H9 (cell line): ENCODE results near the gene ZNF433. TPM values are rescaled to one million over a fixed set of nuclear protein-coding genes. Genes with fewer than 3 reads are reported as not detected.
"Not testable (repeated sequence)": the region's sequence is repeated elsewhere in the genome, so short reads cannot be mapped to it uniquely, and the experiment has no call there.

ENCODE experiments used
- DNase-seq: peaks from one replicate; pipeline ENCODE4 v3.0.0-alpha.2; 2017
- H2AFZ ChIP-seq: one replicate; pipeline ENCODE4 v1.6.1; 2013; ENCODE audit warnings: mild to moderate bottlenecking, low read length, control low read depth, moderate library complexity
- H2AK5ac ChIP-seq: 2 replicates; pipeline ENCODE4 v1.6.1; 2013; ENCODE audit warnings: low read length, control low read depth, mixed read lengths; ENCODE audit not compliant: insufficient read length
- H2BK120ac ChIP-seq: one replicate; pipeline ENCODE4 v1.6.1; 2013; ENCODE audit warnings: low read depth, mild to moderate bottlenecking, low read length, control low read depth, inconsistent platforms; ENCODE audit not compliant: poor library complexity, severe bottlenecking
- H2BK12ac ChIP-seq: 2 replicates; pipeline ENCODE4 v1.6.1; 2013; ENCODE audit warnings: low read length, control low read depth, mixed read lengths, low read depth; ENCODE audit not compliant: insufficient read length
- H2BK15ac ChIP-seq: 2 replicates; pipeline ENCODE4 v1.6.1; 2013; ENCODE audit warnings: low read depth, low read length, control low read depth
- H2BK20ac ChIP-seq: one replicate; pipeline ENCODE4 v1.6.1; 2013; ENCODE audit warnings: low read depth, mild to moderate bottlenecking, low read length, control low read depth, inconsistent platforms; ENCODE audit not compliant: poor library complexity, severe bottlenecking
- H2BK5ac ChIP-seq: 2 replicates; pipeline ENCODE4 v1.6.1; 2013; ENCODE audit warnings: low read length, control low read depth, mixed read lengths; ENCODE audit not compliant: insufficient read length
- H3K14ac ChIP-seq: 2 replicates; pipeline ENCODE4 v1.6.1; 2013; ENCODE audit warnings: low read length, control low read depth; ENCODE audit not compliant: insufficient read depth
- H3K18ac ChIP-seq: 2 replicates; pipeline ENCODE4 v1.6.1; 2013; ENCODE audit warnings: low read depth, mild to moderate bottlenecking, mixed read lengths, low read length, control low read depth; ENCODE audit not compliant: insufficient read length
- H3K23ac ChIP-seq: 2 replicates; pipeline ENCODE4 v1.6.1; 2013; ENCODE audit warnings: low read length, control low read depth, mixed read lengths, low read depth; ENCODE audit not compliant: insufficient read length
- H3K23me2 ChIP-seq: 2 replicates; pipeline ENCODE4 v1.6.1; 2013; ENCODE audit warnings: low read depth, mild to moderate bottlenecking, mixed read lengths, low read length, control low read depth; ENCODE audit not compliant: insufficient read length, poor library complexity, severe bottlenecking
- H3K27ac ChIP-seq: 2 replicates; pipeline ENCODE4 v1.5.1; 2013; ENCODE audit warnings: low read length, control low read depth, mixed read lengths, low read depth; ENCODE audit not compliant: insufficient read length
- H3K27me3 ChIP-seq: 2 replicates; pipeline ENCODE4 v1.6.1; 2013; ENCODE audit warnings: low read length, control low read depth, inconsistent platforms; ENCODE audit not compliant: insufficient read depth
- H3K4ac ChIP-seq: 2 replicates; pipeline ENCODE4 v1.6.1; 2013; ENCODE audit warnings: low read depth, mild to moderate bottlenecking, control low read depth, inconsistent platforms, low read length, moderate library complexity
- H3K4me1 ChIP-seq: 2 replicates; pipeline ENCODE4 v1.6.1; 2013; ENCODE audit warnings: low read length, control low read depth, inconsistent platforms; ENCODE audit not compliant: insufficient read depth
- H3K4me2 ChIP-seq: 2 replicates; pipeline ENCODE4 v1.6.1; 2013; ENCODE audit warnings: low read length, control low read depth, mixed read lengths; ENCODE audit not compliant: insufficient read length, insufficient read depth
- H3K56ac ChIP-seq: 2 replicates; pipeline ENCODE4 v1.6.1; 2013; ENCODE audit warnings: low read depth, mild to moderate bottlenecking, mixed read lengths, low read length, control low read depth; ENCODE audit not compliant: insufficient read length
- H3K79me1 ChIP-seq: 2 replicates; pipeline ENCODE4 v1.6.1; 2013; ENCODE audit warnings: low read depth, mild to moderate bottlenecking, moderate library complexity, low read length, control low read depth, inconsistent platforms; ENCODE audit not compliant: insufficient read depth, poor library complexity, severe bottlenecking
- H3K79me2 ChIP-seq: 2 replicates; pipeline ENCODE4 v1.6.1; 2013; ENCODE audit warnings: low read length, control low read depth, inconsistent platforms; ENCODE audit not compliant: insufficient read depth
- H3K9ac ChIP-seq: 2 replicates; pipeline ENCODE4 v1.6.1; 2013; ENCODE audit warnings: low read length, control low read depth, mixed read lengths; ENCODE audit not compliant: insufficient read length; ENCODE audit errors: extremely low read depth
- H3K9me3 ChIP-seq: one replicate; pipeline ENCODE4 v1.6.1; 2013; ENCODE audit warnings: low read depth, low read length, inconsistent platforms; ENCODE audit not compliant: control insufficient read depth
- H3T11ph ChIP-seq: one replicate; pipeline ENCODE4 v1.6.1; 2013; ENCODE audit warnings: mild to moderate bottlenecking, low read length, control low read depth, inconsistent platforms
- H4K20me1 ChIP-seq: one replicate; pipeline ENCODE4 v1.6.1; 2013; ENCODE audit not compliant: control insufficient read depth, insufficient read length, insufficient read depth
- H4K5ac ChIP-seq: 2 replicates; pipeline ENCODE4 v1.6.1; 2013; ENCODE audit warnings: low read depth, mild to moderate bottlenecking, mixed read lengths, low read length, control low read depth; ENCODE audit not compliant: insufficient read length
- H4K8ac ChIP-seq: replicated peaks from 2 replicates; pipeline ENCODE4 v1.6.1; 2013; ENCODE audit warnings: low read length, control low read depth, mixed read lengths, low read depth; ENCODE audit not compliant: insufficient read length
- H4K91ac ChIP-seq: 2 replicates; pipeline ENCODE4 v1.6.1; 2013; ENCODE audit warnings: low read depth, mild to moderate bottlenecking, moderate library complexity, mixed read lengths, low read length, control low read depth; ENCODE audit not compliant: insufficient read length
- H3K27ac Mint-ChIP-seq, 3 experiments: 2 replicates in 2 of 3; 3 replicates in 1 of 3; pipeline ENCODE4 v1.8.0; 2020 to 2021; ENCODE audit warnings: mixed read lengths in 3 of 3, mild to moderate bottlenecking in 1 of 3, moderate library complexity in 1 of 3
- H3K27me3 Mint-ChIP-seq: 2 replicates; pipeline ENCODE4 v1.8.0; 2021; ENCODE audit warnings: low read depth, mild to moderate bottlenecking, moderate library complexity, mixed read lengths
- H3K36me3 Mint-ChIP-seq, 3 experiments: 2 replicates in 2 of 3; 3 replicates in 1 of 3; pipeline ENCODE4 v1.8.0; 2020 to 2021; ENCODE audit warnings: low read depth in 3 of 3, mixed read lengths in 3 of 3; ENCODE audit not compliant: insufficient read depth in 1 of 3
- H3K4me1 Mint-ChIP-seq, 2 experiments: 2 replicates each; pipeline ENCODE4 v1.8.0; 2020; ENCODE audit warnings: mixed read lengths in 2 of 2
- H3K4me3 Mint-ChIP-seq, 2 experiments: 2 replicates in 1 of 2; 3 replicates in 1 of 2; pipeline ENCODE4 v1.8.0; 2020 to 2021; ENCODE audit warnings: mild to moderate bottlenecking in 2 of 2, mixed read lengths in 2 of 2, moderate library complexity in 1 of 2
- H3K9me3 Mint-ChIP-seq, 2 experiments: 2 replicates in 1 of 2; 3 replicates in 1 of 2; pipeline ENCODE4 v1.8.0; 2020; ENCODE audit warnings: mild to moderate bottlenecking in 2 of 2, mixed read lengths in 2 of 2, moderate library complexity in 1 of 2
- CTCF ChIP-seq: fragments of 200-600 bp; sonication (generic); conservative IDR thresholded peaks from 3 replicates; pipeline ENCODE4 v1.8.0; 2021; ENCODE audit warnings: antibody characterized with exemption, mild to moderate bottlenecking
- WGBS: extraction: QIAGEN DNeasy Blood & Tissue Kit; methylation state at CpG from one replicate; pipeline ENCODE4 v1.1.7; 2013; ENCODE audit warnings: missing lambda C conversion rate, low lambda C conversion rate, mixed read lengths; ENCODE audit not compliant: insufficient read length; ENCODE audit errors: extremely low coverage; 5-methylcytosine and 5-hydroxymethylcytosine counted together
- total RNA-seq: library from RNA; stranded (reverse); gene quantifications from 2 replicates; pipeline ENCODE4 v1.2.1, GENCODE V29; 2021

Gene ZNF433
- total RNA-seq, 1 experiment from 2014 or later = 1.9 TPM

DNA sequence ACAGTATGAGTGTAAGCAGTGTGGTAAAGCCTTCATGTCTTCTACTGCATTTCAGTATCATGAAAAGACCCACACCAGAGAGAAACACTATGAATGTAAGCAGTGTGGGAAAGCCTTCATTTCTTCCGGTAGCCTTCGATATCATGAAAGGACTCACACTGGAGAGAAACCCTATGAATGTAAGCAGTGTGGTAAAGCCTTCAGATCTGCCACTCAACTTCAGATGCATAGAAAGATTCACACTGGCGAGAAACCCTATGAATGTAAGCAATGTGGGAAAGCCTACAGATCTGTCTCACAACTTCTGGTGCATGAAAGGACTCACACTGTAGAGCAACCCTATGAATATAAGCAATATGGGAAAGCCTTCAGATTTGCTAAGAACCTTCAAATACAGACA lies 41.9 kb upstream of the ZNF433 start:
- Mint-ChIP-seq H3K4me1 (no peaks in the 10 kb centered on the region), H3K36me3 (peaks cover 79 to 89% (median 80%) of the 10 kb centered on the region in 3 experiments), H3K9me3 (peaks cover 88 to 92% of the 10 kb centered on the region in 2 experiments), H3K27ac (no peak overlapping the region), H3K4me3 (no peak overlapping the region), H3K27me3 (peaks cover 9% of the 10 kb centered on the region)
- Histone ChIP-seq H4K91ac (no peak overlapping the region), H2AK5ac (no peak overlapping the region), H2BK12ac (no peak overlapping the region), H2BK5ac (no peak overlapping the region), H2BK15ac (no peak overlapping the region), H3K4me2 (no peak overlapping the region), H3K9me3 (peaks cover 67% of the 10 kb centered on the region), H3K79me1 (no peaks in the 10 kb centered on the region), H3K14ac (no peak overlapping the region), H3K27me3 (no peaks in the 10 kb centered on the region), H3T11ph (no peak overlapping the region), H2BK20ac (no peak overlapping the region), H3K23ac (no peak overlapping the region), H2BK120ac (no peak overlapping the region), H3K4me1 (no peaks in the 10 kb centered on the region), H2AFZ (no peak overlapping the region), H3K18ac (no peak overlapping the region), H4K8ac (no peak overlapping the region), H3K23me2 (no peaks in the 10 kb centered on the region), H3K79me2 (no peaks in the 10 kb centered on the region), H3K27ac (no peak overlapping the region), H3K9ac (no peak overlapping the region), H4K5ac (no peak overlapping the region), H4K20me1 (no peaks in the 10 kb centered on the region), H3K4ac (no peak overlapping the region), H3K56ac (no peak overlapping the region)
- WGBS = no CpG with 5 or more reads among the region's 3 CpGs
- TF ChIP-seq CTCF = no peak
- no peak for DNase-seq

- not testable (repeated sequence) for H3K4me3 Mint-ChIP-seq
- H3K9me3 Mint-ChIP-seq = peaks cover 92 to 97% of the 10 kb centered on the region in 2 experiments
Observed at GRCh38 chr19:12076331-12076730, 40.9 kb upstream of the ZNF433 start.

More at GRCh38 chr19:12076331-12076730, 40.9 kb upstream of the ZNF433 start:
- not testable (repeated sequence) for H4K91ac ChIP-seq, H3K9ac ChIP-seq, H2AFZ ChIP-seq, DNase-seq, H3K27me3 Mint-ChIP-seq, H2AK5ac ChIP-seq, H3K14ac ChIP-seq, H3K56ac ChIP-seq, H3K4me2 ChIP-seq, H3K4ac ChIP-seq, H3K79me2 ChIP-seq, H2BK5ac ChIP-seq, H3K4me1 Mint-ChIP-seq, H3K23me2 ChIP-seq, H3K18ac ChIP-seq, H3K79me1 ChIP-seq, H3K27ac ChIP-seq, H3K4me1 ChIP-seq, H4K5ac ChIP-seq, H3K27ac Mint-ChIP-seq, H4K20me1 ChIP-seq, H3K27me3 ChIP-seq, H2BK12ac ChIP-seq, H2BK20ac ChIP-seq, H4K8ac ChIP-seq, H2BK120ac ChIP-seq, H3T11ph ChIP-seq, H2BK15ac ChIP-seq, H3K23ac ChIP-seq
- H3K9me3 ChIP-seq = peaks cover 77% of the 10 kb centered on the region
- peaks cover 77 to 95% (median 78%) of the 10 kb centered on the region in 3 experiments for H3K36me3 Mint-ChIP-seq
- WGBS = no CpG with 5 or more reads among the region's 3 CpGs
